A673 (cell line): ENCODE data around the gene LNX1. TPM values are rescaled to one million over a fixed set of nuclear protein-coding genes. Genes with fewer than 3 reads are reported as not detected.

Experiments used
- BruUV-seq: library from RNA; stranded (reverse); fragments of 400-500 nt; replicated peaks from 2 replicates; lab custom pipeline; 2021; lab: Mats Ljungman, UMichigan
- CTCF ChIA-PET: fragments of 300-600 bp; sonication (Branson Sonifier 250); formaldehyde crosslinking; loops from one replicate; lab custom pipeline; 2022; ENCODE audit warnings: antibody characterized with exemption; lab: Charles Lee
- POLR2A ChIA-PET: fragments of 300-600 bp; sonication (Branson Sonifier 250); formaldehyde crosslinking; loops from one replicate; lab custom pipeline; 2022; ENCODE audit warnings: antibody characterized with exemption; ENCODE audit not compliant: low non-redundant PET; lab: Charles Lee
- DNase-seq: peaks from one replicate; pipeline ENCODE4 v3.0.0-alpha.2; 2015; ENCODE audit warnings: low spot score
- H3K27ac ChIP-seq: fragments of 200-600 bp; sonication (generic); 2 replicates; pipeline ENCODE4 v1.5.1; 2016; ENCODE audit warnings: mixed run types, low read depth, mild to moderate bottlenecking, mixed read lengths, antibody characterized with exemption, low read length; ENCODE audit not compliant: poor library complexity, severe bottlenecking
- H3K27me3 ChIP-seq: fragments of 200-600 bp; sonication (generic); replicated peaks from 2 replicates; pipeline ENCODE4 v1.6.1; 2017; ENCODE audit warnings: mixed run types, low read depth, mild to moderate bottlenecking, mixed read lengths, antibody characterized with exemption, low read length; ENCODE audit not compliant: insufficient read depth, poor library complexity
- H3K36me3 ChIP-seq: fragments of 200-600 bp; sonication (generic); 2 replicates; pipeline ENCODE4 v1.6.1; 2016; ENCODE audit warnings: mixed run types, mild to moderate bottlenecking, mixed read lengths, antibody characterized with exemption, low read length; ENCODE audit not compliant: insufficient read depth, poor library complexity, severe bottlenecking
- H3K4me1 ChIP-seq: fragments of 200-600 bp; sonication (generic); 2 replicates; pipeline ENCODE4 v1.6.1; 2017; ENCODE audit warnings: mixed run types, mild to moderate bottlenecking, mixed read lengths, antibody characterized with exemption, low read length; ENCODE audit not compliant: insufficient read depth, poor library complexity, severe bottlenecking
- H3K4me3 ChIP-seq: fragments of 200-600 bp; sonication (generic); 2 replicates; pipeline ENCODE4 v1.5.1; 2016; ENCODE audit warnings: low read depth, mixed run types, mild to moderate bottlenecking, mixed read lengths, low read length; ENCODE audit not compliant: poor library complexity, severe bottlenecking
- H3K9me3 ChIP-seq: fragments of 200-600 bp; sonication (generic); 2 replicates; pipeline ENCODE4 v1.6.1; 2016; ENCODE audit warnings: mixed run types, low read depth, mild to moderate bottlenecking, mixed read lengths, antibody characterized with exemption, low read length; ENCODE audit not compliant: poor library complexity, severe bottlenecking
- EZH2 ChIP-seq: fragments of 200-600 bp; sonication (generic); IDR thresholded peaks from 2 replicates; pipeline ENCODE4 v1.6.1; 2017; ENCODE audit warnings: borderline replicate concordance, low read depth, mild to moderate bottlenecking, mixed read lengths, antibody characterized with exemption, low read length; ENCODE audit not compliant: poor library complexity, severe bottlenecking
- intact Hi-C: fragments of 100-400 bp; cut with micrococcal nuclease; formaldehyde crosslinking; loops from one replicate; pipeline ENCODE4 v1.10.0; 2022; ENCODE audit not compliant: unreplicated experiment
- total RNA-seq: library from RNA; stranded (reverse); gene quantifications from 2 replicates; pipeline ENCODE4 v1.2.3, GENCODE V29; 2021
- TF ChIP-seq, protein P1 (sequence below): fragments of 300-800, 200-600 bp; sonication (generic); conservative IDR thresholded peaks from 2 replicates; pipeline ENCODE4 v1.5.1; 2017; ENCODE audit warnings: low read depth, mild to moderate bottlenecking, antibody characterized with exemption, low read length, moderate library complexity, mixed read lengths

The LNX1 gene
- total RNA-seq, 1 experiment from 2014 or later: not detected

GRCh38 chr4:53590187-53590586, 1.1 kb downstream of the LNX1 start:
- Histone ChIP-seq H3K27me3 (no peaks in the 10 kb centered on the region), H3K27ac (no peak overlapping the region), H3K9me3 (no peaks in the 10 kb centered on the region), H3K4me3 (no peak overlapping the region), H3K4me1 (no peaks in the 10 kb centered on the region), H3K36me3 (no peaks in the 10 kb centered on the region)
- no TSS peak for BruUV-seq
- POLR2A ChIA-PET: no interaction called here
- CTCF ChIA-PET: no interaction called here
- TF ChIP-seq, protein P1, sequence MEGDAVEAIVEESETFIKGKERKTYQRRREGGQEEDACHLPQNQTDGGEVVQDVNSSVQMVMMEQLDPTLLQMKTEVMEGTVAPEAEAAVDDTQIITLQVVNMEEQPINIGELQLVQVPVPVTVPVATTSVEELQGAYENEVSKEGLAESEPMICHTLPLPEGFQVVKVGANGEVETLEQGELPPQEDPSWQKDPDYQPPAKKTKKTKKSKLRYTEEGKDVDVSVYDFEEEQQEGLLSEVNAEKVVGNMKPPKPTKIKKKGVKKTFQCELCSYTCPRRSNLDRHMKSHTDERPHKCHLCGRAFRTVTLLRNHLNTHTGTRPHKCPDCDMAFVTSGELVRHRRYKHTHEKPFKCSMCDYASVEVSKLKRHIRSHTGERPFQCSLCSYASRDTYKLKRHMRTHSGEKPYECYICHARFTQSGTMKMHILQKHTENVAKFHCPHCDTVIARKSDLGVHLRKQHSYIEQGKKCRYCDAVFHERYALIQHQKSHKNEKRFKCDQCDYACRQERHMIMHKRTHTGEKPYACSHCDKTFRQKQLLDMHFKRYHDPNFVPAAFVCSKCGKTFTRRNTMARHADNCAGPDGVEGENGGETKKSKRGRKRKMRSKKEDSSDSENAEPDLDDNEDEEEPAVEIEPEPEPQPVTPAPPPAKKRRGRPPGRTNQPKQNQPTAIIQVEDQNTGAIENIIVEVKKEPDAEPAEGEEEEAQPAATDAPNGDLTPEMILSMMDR: no peak
- TF ChIP-seq EZH2: no peak
- intact Hi-C loops: no loop called here
- DNase-seq: no peak

DNA sequence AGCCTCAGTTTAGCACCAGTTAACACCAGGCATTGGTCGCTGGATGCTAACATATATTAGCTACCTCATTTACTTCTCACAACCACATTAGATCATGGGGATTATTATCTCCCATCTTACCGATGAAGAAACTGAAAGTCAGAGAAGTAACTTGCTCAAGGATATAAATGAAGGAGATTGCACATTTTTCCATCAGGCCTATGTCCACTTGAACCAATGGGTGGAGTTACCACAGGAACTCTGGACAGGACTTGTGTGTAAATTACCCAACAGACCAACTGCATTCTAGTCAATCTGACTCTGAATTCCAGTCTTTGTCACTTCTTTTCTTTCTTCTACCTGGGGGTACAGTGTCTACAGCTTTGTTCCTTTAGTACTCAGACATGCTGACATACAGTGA, 1.8 kb downstream of the LNX1 start:
- H3K9me3 ChIP-seq: no peaks in the 10 kb centered on the region
- intact Hi-C loops: no loop called here
- DNase-seq: no peak
- H3K27me3 ChIP-seq: no peaks in the 10 kb centered on the region
- H3K36me3 ChIP-seq: no peaks in the 10 kb centered on the region
- no peak overlapping the region for H3K27ac ChIP-seq
- TF ChIP-seq, protein P1: no peak
- no peak for TF ChIP-seq EZH2
- ChIA-PET CTCF (no interaction called here), POLR2A (no interaction called here)
- no TSS peak for BruUV-seq
- H3K4me1 ChIP-seq: no peaks in the 10 kb centered on the region
- H3K4me3 ChIP-seq: no peak overlapping the region

DNA sequence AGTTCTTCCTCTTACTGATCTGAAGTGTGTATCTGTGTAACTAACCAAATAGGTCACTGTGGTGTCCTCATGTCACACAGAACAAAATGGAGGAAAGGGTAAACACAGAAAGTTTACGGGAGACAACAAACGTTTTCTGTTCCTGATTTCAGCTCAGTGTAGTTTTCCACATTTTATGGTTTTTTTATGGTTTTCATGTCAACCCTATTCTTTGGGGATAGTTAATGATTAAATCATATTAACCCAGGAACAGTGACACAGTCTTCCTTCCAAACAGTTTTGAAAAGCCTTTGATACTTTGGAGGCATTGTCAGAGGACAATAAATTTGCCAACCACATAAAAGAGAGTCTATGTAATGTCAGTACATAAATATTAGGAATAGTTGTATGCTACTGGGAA, 4.2 kb downstream of the LNX1 start:
- Histone ChIP-seq H3K9me3 (no peaks in the 10 kb centered on the region), H3K27me3 (no peaks in the 10 kb centered on the region), H3K36me3 (no peaks in the 10 kb centered on the region), H3K4me1 (no peaks in the 10 kb centered on the region), H3K27ac (no peak overlapping the region), H3K4me3 (no peak overlapping the region)
- ChIA-PET POLR2A (no interaction called here), CTCF (no interaction called here)
- no TSS peak for BruUV-seq
- TF ChIP-seq, protein P1: no peak
- TF ChIP-seq EZH2: no peak
- DNase-seq: no peak
- intact Hi-C loops: no loop called here
